Endothelial cell of hepatic sinusoid (primary cell): ENCODE results near the gene PTBP1.

Experiments used
- in situ Hi-C: cut with HindIII; loops from 2 replicates; pipeline ENCODE4 v1.10.0; 2017; ENCODE audit warnings: low sequenced_read_pairs

The PTBP1 gene

GRCh38 chr19:772063-772462 lies 25.2 kb upstream of the PTBP1 start:
- in situ Hi-C loops, result no loop called here

DNA sequence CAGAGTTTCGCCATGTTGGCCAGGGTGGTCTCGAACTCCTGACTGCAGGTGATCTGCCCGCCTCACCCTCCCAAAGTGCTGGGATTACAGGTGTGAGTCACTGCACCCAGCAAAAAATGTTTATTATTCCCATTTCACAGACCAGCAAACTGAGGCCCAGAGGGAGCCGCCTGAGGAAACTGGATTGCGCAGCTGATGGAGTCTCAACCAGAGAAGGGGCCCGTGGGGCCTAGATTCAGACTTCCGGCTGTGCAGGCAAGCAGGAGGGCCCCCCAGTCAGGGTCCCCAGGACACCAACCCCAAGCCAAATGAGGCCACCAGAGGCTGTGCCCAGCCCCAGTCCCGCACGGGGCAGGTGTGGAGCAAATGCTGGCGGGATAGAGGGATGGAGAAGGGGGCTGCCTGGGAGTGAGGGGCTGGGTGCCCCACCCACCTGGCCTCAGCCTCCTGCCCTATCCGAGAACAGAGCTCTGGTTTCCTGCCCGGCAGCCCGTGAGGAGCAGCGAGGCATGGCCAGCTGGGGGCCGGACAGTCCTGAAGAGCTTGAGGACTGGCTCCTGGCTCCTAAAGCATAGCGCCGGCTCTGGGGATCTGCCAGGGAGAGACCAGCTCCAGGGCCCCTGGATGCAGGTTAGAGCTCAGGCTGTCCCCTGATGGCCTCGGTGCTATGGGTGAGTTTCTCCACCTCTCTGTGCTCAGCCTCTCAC lies 24.4 kb upstream of the PTBP1 start:
- in situ Hi-C loops, result no loop called here

DNA sequence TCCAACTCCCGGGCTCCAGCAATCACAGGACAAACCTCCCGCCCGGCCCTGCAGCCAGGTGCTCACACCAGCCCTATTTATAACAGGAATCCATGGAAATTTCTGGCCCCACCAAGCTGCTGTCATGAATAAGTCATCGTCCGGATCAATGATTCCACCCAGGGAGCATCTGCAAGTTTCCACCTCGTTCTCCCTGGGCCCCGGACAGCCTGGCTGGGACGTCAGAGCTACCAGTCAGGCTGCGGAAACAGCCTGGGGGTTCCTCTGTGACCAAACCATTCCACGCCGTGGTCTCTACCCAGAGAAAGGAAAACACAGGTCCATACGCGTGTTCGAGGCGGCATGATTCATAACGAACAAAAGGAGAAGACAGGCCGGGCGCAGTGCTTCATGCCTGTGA lies 20.7 kb upstream of the PTBP1 start:
- in situ Hi-C loops, result no loop called here

DNA sequence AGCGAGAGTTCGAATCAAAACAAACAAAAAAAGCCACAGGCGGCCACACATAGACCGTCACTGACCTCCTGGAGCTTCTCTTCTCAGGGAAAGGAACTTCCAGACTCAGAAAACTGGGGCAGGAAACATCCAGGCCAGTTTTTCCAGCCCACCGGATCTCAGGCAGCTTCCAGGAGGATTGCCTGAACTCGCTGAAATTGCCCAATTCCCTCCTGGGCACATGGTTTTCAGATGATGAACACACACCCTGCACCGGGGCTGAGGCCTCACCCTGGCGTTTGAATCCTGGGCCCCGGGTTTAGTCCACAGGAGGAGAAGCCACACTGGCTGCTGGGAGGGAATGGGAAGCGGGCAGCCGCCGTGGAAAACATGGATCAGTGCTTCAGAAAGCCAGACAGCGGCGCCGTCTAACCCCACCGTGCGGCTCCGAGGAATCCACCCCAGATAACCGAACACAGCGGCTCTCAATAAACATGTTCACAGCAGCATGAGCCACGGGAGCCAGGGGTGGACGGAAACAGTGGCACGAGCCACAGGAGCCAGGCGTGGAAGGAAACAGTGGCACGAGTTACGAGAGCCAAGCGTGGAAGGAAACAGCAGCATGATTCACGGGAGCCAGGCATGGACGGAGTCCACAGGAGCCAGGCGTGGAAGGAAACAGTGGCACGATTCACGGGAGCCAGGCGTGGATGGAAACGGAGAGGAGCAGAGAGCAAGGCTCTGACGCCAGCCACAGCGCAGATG lies 18.2 kb upstream of the PTBP1 start:
- in situ Hi-C loops, result no loop called here

GRCh38 chr19:780935-781334 lies 16.3 kb upstream of the PTBP1 start:
- in situ Hi-C loops, result no loop called here

DNA sequence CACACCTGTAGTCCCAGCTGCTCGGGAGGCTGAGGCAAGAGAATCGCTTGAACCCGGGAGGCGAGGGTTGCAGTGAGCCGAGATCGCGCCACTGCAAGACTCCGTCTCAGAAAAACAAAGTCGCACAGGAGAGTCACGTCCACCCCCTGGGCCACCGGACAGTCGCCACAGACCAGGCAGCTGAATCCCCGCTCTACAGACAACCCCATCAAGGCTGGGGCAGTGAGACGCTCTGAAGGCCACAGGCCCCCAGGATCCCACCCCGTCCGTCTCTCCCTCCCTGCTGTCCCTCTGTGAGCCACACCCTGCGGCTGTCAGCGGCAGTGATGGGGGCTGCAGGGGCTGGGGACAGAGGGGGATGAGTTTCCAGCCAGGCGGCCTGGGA lies 15.5 kb upstream of the PTBP1 start:
- in situ Hi-C loops, result no loop called here

DNA sequence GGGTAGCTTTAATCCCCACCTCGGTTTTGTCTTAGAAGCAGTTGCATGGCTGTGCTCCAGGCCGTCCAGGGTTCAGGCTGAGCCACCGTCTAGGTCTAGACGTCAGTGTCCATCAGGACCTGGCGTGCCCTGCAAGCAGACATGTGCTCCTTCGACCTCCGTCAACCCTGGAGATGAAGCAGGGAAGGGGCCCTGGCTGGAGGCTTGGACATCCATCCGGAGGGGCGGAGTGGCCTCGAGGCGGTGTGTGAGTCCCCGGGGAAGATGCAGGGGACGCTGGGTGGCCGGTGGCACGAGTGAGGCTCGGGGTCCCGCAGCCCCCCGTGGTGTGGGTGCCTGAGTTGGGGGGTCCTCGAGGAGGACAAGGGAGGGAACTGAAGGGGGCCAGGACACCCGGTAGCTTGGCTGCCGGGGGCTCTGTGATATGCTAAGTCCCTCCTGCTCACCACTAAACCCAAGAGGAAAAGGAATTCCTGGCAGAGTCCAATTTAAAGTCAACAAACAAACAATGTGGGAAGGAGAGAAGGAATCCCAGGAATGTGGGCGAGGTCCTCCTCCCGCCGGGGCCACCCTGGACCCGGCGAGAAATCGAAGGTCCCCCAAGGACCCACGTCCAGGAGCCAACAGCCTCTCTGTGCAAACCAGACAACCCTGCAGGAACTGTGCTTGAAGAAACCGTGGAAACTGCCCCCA lies 14.9 kb upstream of the PTBP1 start:
- in situ Hi-C loops, result no loop called here

GRCh38 chr19:782878-783668 lies 14.2 kb upstream of the PTBP1 start:
- in situ Hi-C loops, result no loop called here

GRCh38 chr19:784541-784940 lies 12.7 kb upstream of the PTBP1 start:
- in situ Hi-C loops, result no loop called here

DNA sequence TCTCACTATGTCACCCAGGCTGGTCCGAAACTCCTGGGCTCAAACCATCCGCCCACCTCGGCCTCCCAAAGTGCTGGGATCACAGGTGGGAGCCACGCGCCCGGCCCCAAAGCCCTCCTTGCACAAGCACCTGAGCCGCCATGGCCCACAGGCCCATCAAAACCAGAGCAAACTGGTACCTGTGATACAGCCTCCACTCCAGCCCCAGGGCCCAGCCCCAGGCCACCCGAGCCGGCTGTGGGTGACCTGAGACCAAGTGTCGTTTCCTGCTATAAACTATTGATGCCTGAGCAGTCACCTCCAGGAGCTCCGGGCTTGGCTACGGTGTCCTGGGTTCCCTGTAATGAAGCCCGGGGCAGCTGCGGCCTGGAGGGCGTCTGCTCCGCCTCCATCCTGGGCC lies 9.7 kb upstream of the PTBP1 start:
- in situ Hi-C loops, result no loop called here

GRCh38 chr19:788686-788982 lies 8.6 kb upstream of the PTBP1 start:
- in situ Hi-C loops, result no loop called here

GRCh38 chr19:788983-789700 lies 8.1 kb upstream of the PTBP1 start:
- in situ Hi-C loops, result no loop called here

GRCh38 chr19:789701-790060 lies 7.6 kb upstream of the PTBP1 start:
- in situ Hi-C loops, result no loop called here

DNA sequence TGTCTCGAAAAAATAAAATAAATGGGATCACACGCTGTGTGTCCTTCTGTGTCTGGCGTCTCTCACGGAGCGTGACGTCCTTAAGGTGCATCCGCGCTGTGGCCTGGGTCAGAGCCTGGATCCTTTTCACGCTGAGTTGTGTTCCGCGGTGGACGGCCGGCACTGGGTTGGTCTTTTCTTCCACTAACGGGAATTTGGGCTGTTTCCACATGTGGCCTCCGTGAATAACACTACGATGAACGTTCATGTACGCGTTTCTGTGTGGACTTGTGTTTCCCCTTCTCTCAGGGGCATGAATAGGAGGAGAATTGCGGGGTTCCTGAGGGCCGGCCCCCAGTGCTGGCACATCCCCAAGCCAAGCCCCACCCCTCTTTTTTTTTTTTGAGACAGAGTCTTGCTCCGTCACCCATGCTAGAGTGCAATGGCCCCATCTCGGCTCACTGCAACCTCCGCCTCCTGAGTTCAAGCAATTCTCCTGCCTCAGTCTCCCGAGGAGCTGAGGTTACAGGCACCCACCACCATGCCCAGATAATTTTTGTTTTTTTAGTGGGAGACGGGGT lies 6.2 kb upstream of the PTBP1 start:
- in situ Hi-C loops, result no loop called here

DNA sequence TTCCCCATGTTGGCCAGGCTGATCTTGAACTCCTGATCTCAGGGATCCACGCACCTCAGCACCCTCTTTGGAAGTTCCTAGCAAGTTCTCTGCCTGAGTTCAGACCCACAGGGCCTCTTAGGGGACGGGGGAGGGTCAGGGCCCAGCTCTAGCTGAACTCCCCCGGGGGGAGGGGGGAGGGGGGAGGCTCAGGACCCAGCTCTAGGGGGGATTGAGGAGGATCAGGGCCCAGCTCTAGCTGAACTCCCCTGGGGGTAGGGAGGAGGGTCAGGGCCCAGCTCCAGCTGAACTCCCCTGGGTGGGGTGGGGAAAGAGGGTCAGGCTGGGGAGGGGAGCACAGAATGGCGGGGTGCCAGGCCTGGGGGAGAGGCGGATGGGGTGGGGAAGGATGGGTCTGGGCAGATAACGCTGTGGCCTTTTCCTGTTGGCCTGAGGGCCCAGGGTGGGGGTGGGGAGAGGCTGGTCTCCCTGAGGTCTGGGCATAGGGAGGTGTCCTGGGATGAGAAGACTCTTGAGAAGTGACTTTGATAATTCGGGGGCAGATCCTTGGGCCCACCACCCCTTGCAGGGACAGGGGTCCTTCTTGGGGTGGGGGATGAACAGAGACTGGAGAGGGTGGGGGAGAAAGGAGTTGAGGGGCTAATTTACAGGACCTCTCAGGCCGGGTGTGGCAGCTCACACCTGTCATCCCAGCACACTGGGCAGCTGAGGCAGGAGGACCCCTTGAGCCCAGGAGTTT lies 5.5 kb upstream of the PTBP1 start:
- in situ Hi-C loops, result no loop called here

GRCh38 chr19:792306-792885 lies 4.9 kb upstream of the PTBP1 start:
- in situ Hi-C loops, result no loop called here

- in situ Hi-C loops, result no loop called here
These were observed 3.4 kb upstream of the PTBP1 start for GRCh38 chr19:793806-794205.

DNA sequence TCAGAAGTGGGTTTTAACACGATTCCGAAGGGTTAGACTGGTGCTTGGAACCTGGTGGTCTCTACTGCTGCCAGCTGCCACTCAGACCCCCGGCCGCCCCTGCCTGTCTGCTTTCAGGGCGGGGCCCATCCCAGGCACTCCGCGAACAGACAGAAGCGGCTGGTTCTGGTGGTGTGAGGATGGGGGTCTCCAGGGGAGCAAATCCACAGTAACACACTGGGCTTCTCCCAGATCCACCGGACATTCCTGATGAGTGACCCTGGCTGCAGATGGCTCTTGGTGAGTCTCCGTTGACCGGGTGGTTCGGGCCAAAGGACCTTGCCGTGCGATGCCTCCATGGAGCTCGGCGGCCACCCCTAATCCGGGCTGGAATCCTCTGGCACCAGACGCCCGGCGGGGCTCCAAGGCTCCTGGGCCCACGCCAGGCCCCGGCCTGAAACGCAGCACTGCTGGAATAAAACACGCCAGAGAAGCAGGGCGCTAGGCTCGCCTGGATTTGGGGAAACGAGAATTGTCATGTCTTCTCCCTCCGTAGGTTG lies 2.1 kb upstream of the PTBP1 start:
- in situ Hi-C loops, result no loop called here
